HL-60 (cell line): Measurements from ENCODE around the gene AKIRIN1.

Experiments used
- CTCF ChIP-seq: IDR thresholded peaks from one replicate; pipeline ENCODE4 v1.5.1; 2011; ENCODE audit warnings: low read length, control low read depth, inconsistent platforms; ENCODE audit not compliant: insufficient read depth
- GABPA ChIP-seq: IDR thresholded peaks from 2 replicates; pipeline ENCODE4 v1.6.1; 2012; ENCODE audit warnings: low read depth

- no peak for TF ChIP-seq CTCF
- no peak for TF ChIP-seq GABPA
Observed at GRCh38 chr1:39047374-39048229, 56.5 kb downstream of the AKIRIN1 start.
